Measurements from ENCODE around the gene SUMF2. TPM values are rescaled to one million over a fixed set of nuclear protein-coding genes. Genes with fewer than 3 reads are reported as not detected.
"Not testable (repeated sequence)": the region's sequence is repeated elsewhere in the genome, so short reads cannot be mapped to it uniquely, and the experiment has no call there.

Gene SUMF2
- total RNA-seq, 1 experiment from 2014 or later, result 112 TPM

- peak; percentile 100 for DNase-seq (ENCODE audit: low spot score)
These were observed 42.3 kb downstream of the SUMF2 start, which contains the start of gene CHCHD2 for GRCh38 chr7:56106108-56107073. Gene CHCHD2 (minus strand): TSS chr7:56106476. CDS start chr7:56106413, 63 bp downstream.

- no peak for DNase-seq (ENCODE audit: low spot score)
These were observed 43.8 kb downstream of the SUMF2 start for GRCh38 chr7:56107954-56108258.

GRCh38 chr7:56110611-56111010 lies 46.5 kb downstream of the SUMF2 start:
- DNase-seq (ENCODE audit: low spot score), result no peak

GRCh38 chr7:56112244-56112643 lies 48.2 kb downstream of the SUMF2 start:
- not testable (repeated sequence) for DNase-seq (ENCODE audit: low spot score)

- no peak for DNase-seq (ENCODE audit: low spot score)
These were observed 51.9 kb downstream of the SUMF2 start, which contains the start of gene NUPR2 for GRCh38 chr7:56115852-56116538. Gene NUPR2 (minus strand): TSS chr7:56116417. CDS start chr7:56116314, 103 bp downstream.

GRCh38 chr7:56121440-56121839 lies 57.4 kb downstream of the SUMF2 start:
- no peak for DNase-seq (ENCODE audit: low spot score)

GRCh38 chr7:56124981-56125380 lies 60.9 kb downstream of the SUMF2 start:
- DNase-seq (ENCODE audit: low spot score), result no peak

GRCh38 chr7:56125831-56126230 lies 61.7 kb downstream of the SUMF2 start:
- DNase-seq (ENCODE audit: low spot score), result no peak

- no peak for DNase-seq (ENCODE audit: low spot score)
These were observed 63.3 kb downstream of the SUMF2 start for GRCh38 chr7:56127241-56127975.

Other genes starting within 250 kb of the SUMF2 start
- not detected in 2 replicates for gene SEPTIN14, start 201.5 kb upstream of the SUMF2 start, total RNA-seq (2014; rRNA removed; shearing (Covaris generic))
- gene ZNF713, start 176.8 kb upstream of the SUMF2 start, total RNA-seq (2014; rRNA removed; shearing (Covaris generic)), result 2.7 and 3.4 TPM in 2 replicates
- gene MRPS17, start 112.4 kb upstream of the SUMF2 start, total RNA-seq (2014; rRNA removed; shearing (Covaris generic)), result 23.3 and 26.9 TPM in 2 replicates
- gene NIPSNAP2, start 99.7 kb upstream of the SUMF2 start, total RNA-seq (2014; rRNA removed; shearing (Covaris generic)), result 67.5 and 75.5 TPM in 2 replicates
- gene PSPH, start 12.8 kb upstream of the SUMF2 start, total RNA-seq (2014; rRNA removed; shearing (Covaris generic)), result 98.8 and 102 TPM in 2 replicates
- gene CCT6A, start 12.5 kb upstream of the SUMF2 start, total RNA-seq (2014; rRNA removed; shearing (Covaris generic)), result 538 and 632 TPM in 2 replicates
- gene PHKG1, start 28.7 kb downstream of the SUMF2 start, total RNA-seq (2014; rRNA removed; shearing (Covaris generic)), result 0.28 TPM in 1 of 2 replicates, not detected in the other
- gene CHCHD2, start 42.2 kb downstream of the SUMF2 start, total RNA-seq (2014; rRNA removed; shearing (Covaris generic)), result 849 and 881 TPM in 2 replicates
- gene NUPR2, start 52.1 kb downstream of the SUMF2 start, total RNA-seq (2014; rRNA removed; shearing (Covaris generic)), result not detected in 2 replicates

Measured in A172 (cell line).